IPS-15b (cell line): ENCODE data around the gene PLS3.

Experiments
- H3K27me3 ChIP-seq: one replicate; pipeline ENCODE4 v1.6.1; 2013; ENCODE audit warnings: low read length; ENCODE audit not compliant: control insufficient read depth, insufficient read depth
- H3K36me3 ChIP-seq: one replicate; pipeline ENCODE4 v1.6.1; 2013; ENCODE audit warnings: low read length; ENCODE audit not compliant: control insufficient read depth, insufficient read depth
- H3K4me1 ChIP-seq: one replicate; pipeline ENCODE4 v1.6.1; 2013; ENCODE audit warnings: mild to moderate bottlenecking, low read length; ENCODE audit not compliant: control insufficient read depth, insufficient read depth
- H3K4me3 ChIP-seq: one replicate; pipeline ENCODE4 v1.5.1; 2013; ENCODE audit warnings: low read depth, low read length
- H3K9ac ChIP-seq: one replicate; pipeline ENCODE4 v1.6.1; 2013; ENCODE audit warnings: low read depth, mild to moderate bottlenecking, low read length
- H3K9me3 ChIP-seq: one replicate; pipeline ENCODE4 v1.6.1; 2013; ENCODE audit warnings: mild to moderate bottlenecking, low read length; ENCODE audit not compliant: control insufficient read depth, insufficient read depth

PLS3 gene

DNA sequence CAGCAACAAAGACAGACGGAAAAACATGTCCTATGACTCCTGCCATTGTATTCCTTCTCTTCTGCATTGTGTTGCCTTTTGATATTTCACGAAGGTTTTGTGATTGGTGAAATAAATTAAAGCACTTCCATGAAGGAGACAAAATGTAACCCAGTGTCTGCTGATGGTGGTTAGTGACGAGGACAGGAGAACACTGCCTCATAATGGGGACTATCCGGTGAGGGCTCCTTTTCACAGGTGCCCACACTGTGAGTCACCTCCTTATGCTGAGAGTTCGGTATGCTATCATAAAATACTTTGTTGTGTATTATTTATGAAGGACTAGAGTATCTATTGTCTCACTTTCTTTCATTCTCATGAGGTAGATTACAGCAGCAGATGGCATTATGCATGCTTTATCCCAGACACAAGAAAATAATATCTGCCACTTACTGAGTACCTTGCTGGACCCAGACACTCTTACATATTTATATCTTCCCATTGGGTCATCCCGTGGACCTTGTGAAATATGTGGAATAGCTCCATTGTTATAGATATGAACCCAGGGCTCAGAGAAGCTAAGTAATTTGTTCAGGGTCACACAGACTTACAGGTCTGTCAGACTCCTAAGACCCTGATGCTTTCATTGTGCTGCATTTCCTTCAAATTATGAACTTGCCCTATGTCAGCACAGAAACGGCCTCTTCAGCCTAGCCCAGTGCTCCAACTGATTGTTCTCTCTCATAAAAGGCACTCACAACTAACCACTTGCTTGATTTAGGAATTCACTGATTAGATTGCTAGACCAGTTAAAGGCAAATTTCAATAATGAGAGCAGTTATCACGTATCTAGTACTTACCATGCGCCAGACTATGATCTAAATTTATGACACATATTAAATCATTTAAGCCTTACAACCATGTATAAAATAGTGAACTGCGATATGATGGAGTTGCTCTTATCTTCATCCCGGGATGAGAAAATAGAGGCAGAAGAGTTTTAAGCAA, 31.2 kb downstream of the PLS3 start:
- Histone ChIP-seq H3K36me3 (no peaks in the 10 kb centered on the region), H3K9me3 (no peaks in the 10 kb centered on the region), H3K27me3 (no peaks in the 10 kb centered on the region), H3K9ac (no peak overlapping the region), H3K4me1 (peaks cover 39% of the 10 kb centered on the region), H3K4me3 (no peak overlapping the region)

DNA sequence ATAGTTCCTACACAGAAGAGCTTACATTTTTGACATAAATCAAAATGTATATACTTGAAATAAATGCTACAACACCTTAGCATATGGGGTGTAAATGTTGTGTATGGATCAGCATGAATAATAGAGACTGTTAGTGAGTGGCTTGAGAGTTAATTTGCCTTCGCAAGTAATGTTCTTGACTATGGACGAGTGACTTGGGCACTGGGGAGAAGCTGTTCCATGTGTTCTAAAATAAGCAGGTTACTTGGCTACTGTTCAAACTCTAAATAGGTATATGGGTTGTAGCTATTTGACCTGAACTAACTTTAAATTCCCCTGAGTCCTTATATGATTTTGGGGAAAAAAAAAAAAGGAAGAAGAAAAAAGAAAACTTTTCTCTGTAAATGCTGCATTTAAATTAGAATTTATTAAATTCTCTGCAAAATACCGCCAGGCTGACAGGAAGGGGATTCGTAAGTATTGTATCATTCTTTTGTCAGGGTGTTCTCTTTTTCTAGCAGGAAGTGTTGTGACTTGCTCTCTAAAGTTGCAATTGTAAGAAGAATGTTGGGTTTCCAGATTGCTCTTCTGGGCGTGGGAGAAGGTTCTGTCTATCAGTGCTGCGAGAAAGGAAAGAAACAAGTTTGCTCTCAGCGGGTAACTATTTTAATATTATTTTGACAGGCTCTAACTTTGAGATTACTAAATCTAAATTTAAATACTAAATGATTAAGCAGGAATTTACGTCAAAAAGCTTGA, 32.2 kb downstream of the PLS3 start:
- no peaks in the 10 kb centered on the region for H3K36me3 ChIP-seq
- no peaks in the 10 kb centered on the region for H3K27me3 ChIP-seq
- H3K4me3 ChIP-seq, result no peak overlapping the region
- H3K9me3 ChIP-seq, result no peaks in the 10 kb centered on the region
- peaks cover 39% of the 10 kb centered on the region for H3K4me1 ChIP-seq
- H3K9ac ChIP-seq, result no peak overlapping the region

DNA sequence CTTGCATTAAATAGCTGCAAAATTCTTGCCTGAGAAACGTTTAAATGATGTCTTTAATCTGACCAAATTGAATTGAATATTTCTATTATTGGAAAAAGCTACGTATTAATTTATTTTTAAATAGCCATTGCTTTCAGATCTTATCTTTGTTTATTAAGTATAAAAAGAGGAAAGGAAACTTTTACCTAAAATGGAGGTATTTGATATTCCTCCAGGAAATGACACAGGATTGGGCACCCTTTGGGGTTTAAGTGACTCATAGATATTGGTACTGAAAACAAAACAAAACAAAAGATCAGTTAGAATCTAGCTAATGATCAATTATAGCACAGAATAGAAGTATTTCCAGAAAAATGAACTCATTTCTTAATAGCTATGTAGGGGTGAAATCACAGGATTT, 34.1 kb downstream of the PLS3 start:
- H3K9ac ChIP-seq, result no peak overlapping the region
- no peaks in the 10 kb centered on the region for H3K27me3 ChIP-seq
- peaks cover 39% of the 10 kb centered on the region for H3K4me1 ChIP-seq
- H3K4me3 ChIP-seq, result no peak overlapping the region
- H3K36me3 ChIP-seq, result no peaks in the 10 kb centered on the region
- no peaks in the 10 kb centered on the region for H3K9me3 ChIP-seq

DNA sequence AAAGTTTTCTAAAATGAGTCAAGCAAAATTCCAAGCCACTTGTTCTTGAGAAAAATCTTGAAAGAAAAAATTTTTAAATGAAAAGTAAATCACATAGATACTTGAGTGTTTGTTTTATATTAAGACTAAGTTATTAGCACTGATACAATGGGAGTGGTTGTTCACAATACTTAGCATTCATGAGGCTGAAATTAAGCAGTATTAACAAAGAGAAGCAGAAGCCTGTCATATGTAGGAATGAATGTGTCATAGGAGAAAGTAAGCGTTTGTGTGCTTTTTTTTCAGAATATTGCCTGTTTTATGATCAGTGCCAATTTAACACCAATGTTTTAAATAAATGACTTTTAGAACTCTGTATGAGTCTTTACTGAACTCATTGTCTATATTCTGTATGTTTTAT, 37.6 kb downstream of the PLS3 start:
- peaks cover 37% of the 10 kb centered on the region for H3K4me1 ChIP-seq
- H3K27me3 ChIP-seq, result no peaks in the 10 kb centered on the region
- H3K9me3 ChIP-seq, result no peaks in the 10 kb centered on the region
- no peak overlapping the region for H3K9ac ChIP-seq
- no peak overlapping the region for H3K4me3 ChIP-seq
- H3K36me3 ChIP-seq, result no peaks in the 10 kb centered on the region

DNA sequence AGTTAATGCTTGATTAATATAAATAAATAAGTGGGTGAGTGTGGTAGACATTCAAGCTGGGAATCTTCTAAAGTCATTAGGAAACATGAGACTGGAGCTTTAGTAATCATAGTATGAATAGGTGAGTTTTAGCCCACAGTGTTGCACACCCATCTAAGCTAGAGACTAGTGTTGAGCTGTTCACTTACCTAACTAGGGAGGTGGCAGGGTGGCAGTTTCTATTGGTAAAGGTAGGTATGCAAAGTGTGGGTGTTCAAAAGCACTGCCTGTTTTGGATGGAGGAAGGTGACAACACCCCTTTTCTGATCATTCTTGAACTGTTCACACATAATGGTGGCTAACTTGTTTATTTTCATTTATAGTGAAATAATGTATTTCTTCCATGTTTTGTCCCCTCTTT, 41.3 kb downstream of the PLS3 start:
- H3K9ac ChIP-seq, result no peak overlapping the region
- peaks cover 4% of the 10 kb centered on the region for H3K36me3 ChIP-seq
- no peaks in the 10 kb centered on the region for H3K27me3 ChIP-seq
- H3K4me1 ChIP-seq, result peaks cover 20% of the 10 kb centered on the region
- H3K9me3 ChIP-seq, result no peaks in the 10 kb centered on the region
- no peak overlapping the region for H3K4me3 ChIP-seq

DNA sequence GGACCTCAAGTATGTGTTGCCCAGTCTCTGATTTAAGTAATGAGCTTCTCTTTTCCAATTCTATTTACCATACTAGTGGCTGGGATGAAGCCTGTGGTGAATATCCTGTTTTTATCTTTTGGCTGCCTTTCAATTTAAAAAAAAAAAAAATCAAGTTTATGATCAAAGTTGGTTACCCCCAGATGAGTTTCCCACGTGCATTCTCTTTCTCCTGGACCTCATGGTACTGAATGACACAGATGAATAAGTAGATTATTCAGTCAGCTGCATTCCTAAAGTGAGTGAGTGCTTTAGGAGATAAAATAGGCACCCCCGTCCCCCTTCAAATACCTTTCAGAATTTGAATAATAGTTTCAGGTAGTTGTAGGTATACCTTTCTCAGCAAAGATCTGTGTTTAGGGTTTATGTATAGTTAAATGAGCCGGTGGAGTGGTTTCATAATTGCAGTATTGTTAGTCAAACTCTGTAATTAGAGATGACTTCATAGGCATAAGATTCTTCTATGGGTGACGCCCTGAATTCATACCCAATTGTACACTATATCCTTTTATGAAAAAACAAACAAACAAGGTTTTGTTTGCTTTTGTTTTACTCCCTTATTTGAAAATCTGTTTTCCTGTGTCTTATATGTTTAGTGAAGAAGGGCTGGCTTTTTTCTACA, 41.9 kb downstream of the PLS3 start:
- Histone ChIP-seq H3K36me3 (peaks cover 4% of the 10 kb centered on the region), H3K4me1 (peaks cover 20% of the 10 kb centered on the region), H3K9me3 (no peaks in the 10 kb centered on the region), H3K27me3 (no peaks in the 10 kb centered on the region), H3K9ac (no peak overlapping the region), H3K4me3 (no peak overlapping the region)

DNA sequence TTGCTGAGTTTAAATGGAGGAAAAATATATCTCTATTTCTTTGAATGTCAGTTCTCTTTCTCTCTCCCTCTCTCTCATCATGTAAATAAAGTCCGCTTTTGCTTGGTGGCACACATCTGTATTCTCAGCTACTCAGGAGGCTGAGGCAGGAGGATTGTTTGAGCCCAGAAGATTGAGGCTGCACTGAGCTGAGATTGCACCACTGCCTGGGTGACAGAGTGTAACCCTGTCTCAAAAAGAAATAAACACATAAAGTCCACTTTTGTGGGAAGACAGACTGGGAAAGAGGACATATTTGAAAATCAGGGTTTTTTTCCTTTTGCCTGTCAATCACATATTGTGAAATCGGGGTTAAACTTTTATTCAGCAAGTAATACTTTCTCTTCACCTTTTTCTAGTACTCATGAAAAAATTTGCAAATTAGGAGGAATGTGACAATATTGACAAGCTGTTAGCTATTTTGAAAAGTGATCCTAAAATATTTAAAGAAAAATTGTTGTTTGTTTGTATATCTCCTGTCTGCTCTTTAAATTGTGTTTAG, 42.6 kb downstream of the PLS3 start:
- Histone ChIP-seq H3K9ac (no peak overlapping the region), H3K4me1 (peaks cover 20% of the 10 kb centered on the region), H3K4me3 (no peak overlapping the region), H3K9me3 (no peaks in the 10 kb centered on the region), H3K27me3 (no peaks in the 10 kb centered on the region), H3K36me3 (peaks cover 4% of the 10 kb centered on the region)

DNA sequence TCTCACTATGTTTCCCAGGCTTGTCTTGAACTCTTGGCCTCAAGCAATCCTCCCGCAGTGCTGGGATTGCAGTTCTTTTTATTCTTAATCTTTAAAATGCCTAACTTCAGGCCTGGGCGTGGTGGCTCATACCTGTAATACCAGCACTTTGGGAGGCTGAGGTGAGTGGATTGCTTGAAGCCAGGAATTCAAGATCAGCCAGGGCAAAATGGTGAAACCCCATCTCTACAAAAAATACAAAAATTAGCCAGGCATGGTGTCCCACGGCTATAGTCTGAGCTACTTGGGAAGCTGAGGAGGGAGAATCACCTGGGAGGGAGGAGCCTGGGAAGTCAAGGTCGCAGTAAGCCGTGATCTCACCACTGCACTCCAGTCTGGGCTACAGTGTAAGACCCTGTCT, 45.9 kb downstream of the PLS3 start:
- peaks cover 4% of the 10 kb centered on the region for H3K36me3 ChIP-seq

DNA sequence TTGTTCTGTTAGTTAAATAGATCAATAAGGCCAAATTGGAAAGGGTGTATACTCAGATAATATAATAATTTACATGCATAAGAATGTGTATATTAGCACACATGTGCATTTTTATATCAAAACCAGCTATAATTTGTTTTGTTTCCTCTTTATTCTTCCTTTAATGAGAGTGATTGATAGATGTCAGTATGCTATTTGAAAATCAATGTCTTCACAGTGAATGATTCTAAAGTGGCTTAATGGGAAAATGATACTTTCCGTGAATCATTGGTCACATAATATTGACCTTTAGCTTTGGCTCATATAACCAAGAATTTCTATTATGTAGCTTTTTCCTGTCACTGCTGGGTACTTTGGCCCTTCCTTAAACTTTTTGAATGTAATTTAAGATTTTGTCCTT, 48.6 kb downstream of the PLS3 start:
- no peak overlapping the region for H3K4me3 ChIP-seq
- H3K4me1 ChIP-seq, result peaks cover 5% of the 10 kb centered on the region
- no peaks in the 10 kb centered on the region for H3K9me3 ChIP-seq
- peaks cover 4% of the 10 kb centered on the region for H3K36me3 ChIP-seq
- H3K9ac ChIP-seq, result no peak overlapping the region
- H3K27me3 ChIP-seq, result no peaks in the 10 kb centered on the region

More for the DNA sequence above, 45.9 kb downstream of the PLS3 start:
- Histone ChIP-seq H3K27me3 (no peaks in the 10 kb centered on the region), H3K4me1 (peaks cover 10% of the 10 kb centered on the region), H3K9me3 (no peaks in the 10 kb centered on the region), H3K9ac (no peak overlapping the region), H3K4me3 (no peak overlapping the region)

DNA sequence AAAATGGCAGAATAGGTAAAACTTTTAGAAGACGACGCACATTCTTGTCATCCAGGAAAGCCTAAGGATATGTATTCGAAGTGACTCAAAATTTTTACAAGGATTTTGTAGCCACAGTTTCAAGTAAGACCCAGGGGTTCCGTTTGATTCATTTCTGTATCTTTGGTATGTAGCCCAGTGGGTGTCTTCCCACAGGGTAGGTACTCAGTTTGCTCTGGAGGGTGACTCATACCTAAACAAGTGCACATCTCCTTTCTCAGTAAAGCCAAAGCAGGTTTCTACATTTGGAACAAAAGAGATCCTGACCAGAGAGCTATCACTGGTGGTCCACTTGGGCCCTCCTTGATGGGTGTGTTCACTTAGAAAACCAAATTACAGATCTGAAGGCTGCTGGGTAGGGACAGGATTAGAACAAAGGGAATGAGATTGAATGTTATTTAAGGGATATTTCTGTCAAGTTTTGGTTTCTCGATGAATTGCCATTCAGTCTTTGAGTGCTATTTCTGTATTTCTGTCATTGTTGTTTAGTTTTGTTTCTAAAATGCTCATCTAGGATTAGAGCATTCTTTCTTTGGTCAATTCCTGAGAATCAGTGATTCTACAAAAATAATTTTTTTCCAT, 56.1 kb downstream of the PLS3 start:
- Histone ChIP-seq H3K4me1 (peaks cover 31% of the 10 kb centered on the region), H3K27me3 (no peaks in the 10 kb centered on the region), H3K36me3 (no peaks in the 10 kb centered on the region), H3K9me3 (no peaks in the 10 kb centered on the region), H3K4me3 (no peak overlapping the region), H3K9ac (no peak overlapping the region)

DNA sequence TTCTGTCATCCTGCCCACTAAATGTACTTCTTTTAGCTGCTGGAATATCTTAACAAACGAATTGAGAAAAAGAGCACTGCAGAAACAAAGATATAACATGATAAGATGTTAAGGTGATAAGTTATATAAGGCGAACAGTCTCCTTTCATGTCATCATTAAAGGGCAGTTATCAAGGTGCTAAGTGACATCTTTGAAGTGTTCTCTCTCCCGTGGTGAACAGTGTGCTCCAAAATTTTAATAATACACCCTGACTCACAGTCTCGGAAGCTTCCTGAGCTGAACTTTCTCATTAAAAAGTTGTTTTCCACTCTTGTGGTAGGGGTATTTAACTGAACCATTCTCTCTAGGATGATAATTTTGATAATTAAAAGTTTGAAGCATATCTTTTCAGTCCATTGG, 61.6 kb downstream of the PLS3 start:
- H3K36me3 ChIP-seq, result no peaks in the 10 kb centered on the region
- H3K4me3 ChIP-seq, result no peak overlapping the region
- H3K9ac ChIP-seq, result no peak overlapping the region
- H3K4me1 ChIP-seq, result peaks cover 6% of the 10 kb centered on the region
- no peaks in the 10 kb centered on the region for H3K9me3 ChIP-seq
- no peaks in the 10 kb centered on the region for H3K27me3 ChIP-seq
